Subcutaneous abdominal adipose tissue (tissue), 5 donors: ENCODE results near the gene MCC.

Experiments
- H3K27ac ChIP-seq: one replicate; pipeline ENCODE4 v1.7.0; 2013; ENCODE audit warnings: low read depth, mild to moderate bottlenecking, inconsistent platforms, low read length, moderate library complexity
- H3K27me3 ChIP-seq, 5 donors: one replicate each; pipeline ENCODE4 v1.7.0; 2013; ENCODE audit warnings: low read length in 5 of 5, inconsistent platforms in 1 of 5; ENCODE audit not compliant: control insufficient read depth in 5 of 5, insufficient read depth in 4 of 5
- H3K36me3 ChIP-seq, 5 donors: one replicate each; pipeline ENCODE4 v1.7.0; 2013; ENCODE audit warnings: low read length in 5 of 5; ENCODE audit not compliant: control insufficient read depth in 5 of 5, insufficient read depth in 5 of 5
- H3K4me1 ChIP-seq, 5 donors: one replicate each; pipeline ENCODE4 v1.7.0; 2013; ENCODE audit warnings: low read length in 5 of 5, mild to moderate bottlenecking in 3 of 5, moderate library complexity in 1 of 5; ENCODE audit not compliant: control insufficient read depth in 5 of 5, insufficient read depth in 5 of 5
- H3K4me3 ChIP-seq, 5 donors: one replicate each; pipeline ENCODE4 v1.7.0; 2013; ENCODE audit warnings: low read length in 5 of 5, low read depth in 1 of 5
- H3K9ac ChIP-seq, 5 donors: one replicate each; pipeline ENCODE4 v1.7.0; 2013; ENCODE audit warnings: low read length in 5 of 5, mild to moderate bottlenecking in 4 of 5, moderate library complexity in 3 of 5
- H3K9me3 ChIP-seq, 5 donors: one replicate each; pipeline ENCODE4 v1.7.0; 2013; ENCODE audit warnings: low read length in 5 of 5; ENCODE audit not compliant: control insufficient read depth in 5 of 5
- donor health status: healthy.
- donor health status: healthy.
- donor health status: healthy.
- donor health status: healthy.
- donor health status: healthy.

Gene MCC

GRCh38 chr5:113358696-113359095, 129.6 kb downstream of the MCC start:
- Histone ChIP-seq H3K4me1 (peaks cover 2 to 11% (median 8%) of the 10 kb centered on the region in 5 donors), H3K9ac (no peak overlapping the region), H3K27me3 (no peaks in the 10 kb centered on the region), H3K4me3 (no peak overlapping the region), H3K36me3 (no peaks in the 10 kb centered on the region), H3K9me3 (no peaks in the 10 kb centered on the region), H3K27ac (no peak overlapping the region)

GRCh38 chr5:113357696-113358476, 130.4 kb downstream of the MCC start:
- H3K9me3 ChIP-seq, result no peaks in the 10 kb centered on the region
- no peak overlapping the region for H3K4me3 ChIP-seq
- peaks cover 2 to 11% (median 8%) of the 10 kb centered on the region in 5 donors for H3K4me1 ChIP-seq
- H3K27me3 ChIP-seq, result no peaks in the 10 kb centered on the region
- H3K9ac ChIP-seq, result no peak overlapping the region
- no peak overlapping the region for H3K27ac ChIP-seq
- no peaks in the 10 kb centered on the region for H3K36me3 ChIP-seq

- peaks cover 2 to 11% (median 8%) of the 10 kb centered on the region in 5 donors for H3K4me1 ChIP-seq
- no peak overlapping the region for H3K27ac ChIP-seq
- H3K36me3 ChIP-seq, result no peaks in the 10 kb centered on the region
- no peak overlapping the region for H3K4me3 ChIP-seq
- no peak overlapping the region for H3K9ac ChIP-seq
- H3K9me3 ChIP-seq, result no peaks in the 10 kb centered on the region
- no peaks in the 10 kb centered on the region for H3K27me3 ChIP-seq
Observed at GRCh38 chr5:113356487-113356886, 131.8 kb downstream of the MCC start.

GRCh38 chr5:113354055-113354454, 134.2 kb downstream of the MCC start:
- no peak overlapping the region for H3K9ac ChIP-seq
- no peaks in the 10 kb centered on the region for H3K9me3 ChIP-seq
- H3K27ac ChIP-seq, result no peak overlapping the region
- H3K4me1 ChIP-seq, result peaks cover 2 to 11% (median 8%) of the 10 kb centered on the region in 5 donors
- no peaks in the 10 kb centered on the region for H3K36me3 ChIP-seq
- H3K27me3 ChIP-seq, result no peaks in the 10 kb centered on the region
- H3K4me3 ChIP-seq, result no peak overlapping the region

GRCh38 chr5:113347572-113347971, 140.7 kb downstream of the MCC start:
- no peaks in the 10 kb centered on the region for H3K36me3 ChIP-seq
- H3K4me1 ChIP-seq, result no peaks in the 10 kb centered on the region
- no peak overlapping the region for H3K27ac ChIP-seq

GRCh38 chr5:113344973-113345940, 143.0 kb downstream of the MCC start:
- H3K27ac ChIP-seq, result no peak overlapping the region
- H3K36me3 ChIP-seq, result no peaks in the 10 kb centered on the region
- peaks cover 0 to 5% (median 0%) of the 10 kb centered on the region in 5 donors for H3K4me1 ChIP-seq
- no peak overlapping the region for H3K4me3 ChIP-seq
- H3K9ac ChIP-seq, result no peak overlapping the region
- no peaks in the 10 kb centered on the region for H3K27me3 ChIP-seq
- H3K9me3 ChIP-seq, result no peaks in the 10 kb centered on the region

More at GRCh38 chr5:113347572-113347971, 140.7 kb downstream of the MCC start:
- H3K9me3 ChIP-seq, result no peaks in the 10 kb centered on the region
- no peak overlapping the region for H3K9ac ChIP-seq
- H3K27me3 ChIP-seq, result no peaks in the 10 kb centered on the region
- H3K4me3 ChIP-seq, result no peak overlapping the region

- H3K9ac ChIP-seq, result no peak overlapping the region
- H3K36me3 ChIP-seq, result no peaks in the 10 kb centered on the region
- H3K4me1 ChIP-seq, result peaks cover 0 to 5% (median 0%) of the 10 kb centered on the region in 5 donors
- no peaks in the 10 kb centered on the region for H3K9me3 ChIP-seq
- H3K27ac ChIP-seq, result no peak overlapping the region
- H3K4me3 ChIP-seq, result no peak overlapping the region
- H3K27me3 ChIP-seq, result no peaks in the 10 kb centered on the region
Observed at GRCh38 chr5:113343343-113343742, 144.9 kb downstream of the MCC start.

- Histone ChIP-seq H3K36me3 (no peaks in the 10 kb centered on the region), H3K4me3 (no peak overlapping the region), H3K9me3 (no peaks in the 10 kb centered on the region), H3K27ac (no peak overlapping the region), H3K9ac (no peak overlapping the region), H3K27me3 (no peaks in the 10 kb centered on the region), H3K4me1 (peaks cover 0 to 5% (median 0%) of the 10 kb centered on the region in 5 donors)
Observed at GRCh38 chr5:113340537-113340936, 147.7 kb downstream of the MCC start.

- Histone ChIP-seq H3K27me3 (no peaks in the 10 kb centered on the region), H3K4me3 (no peak overlapping the region), H3K27ac (no peak overlapping the region), H3K9me3 (no peaks in the 10 kb centered on the region), H3K36me3 (no peaks in the 10 kb centered on the region), H3K9ac (no peak overlapping the region), H3K4me1 (peaks cover 0 to 5% (median 0%) of the 10 kb centered on the region in 5 donors)
Observed at GRCh38 chr5:113338628-113339027, 149.6 kb downstream of the MCC start.
